ENCODE data around the gene RNF13.

DNA sequence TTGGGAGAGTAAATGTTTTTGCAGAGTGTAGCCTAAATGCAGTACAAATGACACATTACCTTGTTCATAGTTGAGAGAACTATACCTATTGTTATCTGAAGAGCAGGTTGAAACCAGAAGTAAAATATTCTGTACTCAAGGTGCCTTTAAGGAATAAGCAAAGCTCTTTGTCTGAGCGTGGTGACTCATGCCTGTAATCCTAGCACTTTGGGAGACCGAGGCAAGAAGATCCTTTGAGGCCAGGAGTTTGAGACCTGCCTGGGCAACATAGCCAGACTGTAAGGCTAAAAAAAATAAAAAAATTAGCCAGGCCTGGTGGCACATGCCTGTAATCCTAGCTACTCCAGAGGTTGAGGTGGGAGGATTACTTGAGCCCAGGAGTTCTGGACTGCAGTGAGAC lies 2.2 kb upstream of the RNF13 start:
- TF ChIP-seq POLR2A (IDR thresholded peaks at IDR 0.05) = no peak
- TF ChIP-seq, protein P1, sequence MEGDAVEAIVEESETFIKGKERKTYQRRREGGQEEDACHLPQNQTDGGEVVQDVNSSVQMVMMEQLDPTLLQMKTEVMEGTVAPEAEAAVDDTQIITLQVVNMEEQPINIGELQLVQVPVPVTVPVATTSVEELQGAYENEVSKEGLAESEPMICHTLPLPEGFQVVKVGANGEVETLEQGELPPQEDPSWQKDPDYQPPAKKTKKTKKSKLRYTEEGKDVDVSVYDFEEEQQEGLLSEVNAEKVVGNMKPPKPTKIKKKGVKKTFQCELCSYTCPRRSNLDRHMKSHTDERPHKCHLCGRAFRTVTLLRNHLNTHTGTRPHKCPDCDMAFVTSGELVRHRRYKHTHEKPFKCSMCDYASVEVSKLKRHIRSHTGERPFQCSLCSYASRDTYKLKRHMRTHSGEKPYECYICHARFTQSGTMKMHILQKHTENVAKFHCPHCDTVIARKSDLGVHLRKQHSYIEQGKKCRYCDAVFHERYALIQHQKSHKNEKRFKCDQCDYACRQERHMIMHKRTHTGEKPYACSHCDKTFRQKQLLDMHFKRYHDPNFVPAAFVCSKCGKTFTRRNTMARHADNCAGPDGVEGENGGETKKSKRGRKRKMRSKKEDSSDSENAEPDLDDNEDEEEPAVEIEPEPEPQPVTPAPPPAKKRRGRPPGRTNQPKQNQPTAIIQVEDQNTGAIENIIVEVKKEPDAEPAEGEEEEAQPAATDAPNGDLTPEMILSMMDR (IDR thresholded peaks at IDR 0.05) = no peak
